DMS 273 (cell line): ENCODE measurements around the gene HPCA.

Source experiments
- DNase-seq: peaks from one replicate; lab custom pipeline; 2025; ENCODE audit not compliant: unreplicated experiment; lab: John Stamatoyannopoulos, UW

The HPCA gene

GRCh38 chr1:32928285-32928684 lies 42.0 kb downstream of the HPCA start:
- no peak for DNase-seq

GRCh38 chr1:32928715-32929114 lies 42.4 kb downstream of the HPCA start:
- no peak for DNase-seq

GRCh38 chr1:32929366-32929765 lies 43.1 kb downstream of the HPCA start:
- DNase-seq: peak; percentile 28

GRCh38 chr1:32931760-32932159 lies 45.5 kb downstream of the HPCA start:
- no peak for DNase-seq

- peak; percentile 40 for DNase-seq
These were observed 47.5 kb downstream of the HPCA start for GRCh38 chr1:32933742-32934322.

- DNase-seq: no peak
These were observed 48.2 kb downstream of the HPCA start for GRCh38 chr1:32934535-32934934.

GRCh38 chr1:32937061-32937460 lies 50.8 kb downstream of the HPCA start:
- no peak for DNase-seq

- DNase-seq: peak; percentile 86
These were observed 53.5 kb downstream of the HPCA start for GRCh38 chr1:32939655-32940371.

GRCh38 chr1:32944180-32944579 lies 57.9 kb downstream of the HPCA start:
- no peak for DNase-seq
